Right cardiac atrium (tissue), 5 donors: ENCODE results near the gene GUSB. TPM values are rescaled to one million over a fixed set of nuclear protein-coding genes. Genes with fewer than 3 reads are reported as not detected.
A peak's percentile ranks its signal among the peaks of the same experiment; 100 is the strongest.
"Not testable (repeated sequence)": the region's sequence is repeated elsewhere in the genome, so short reads cannot be mapped to it uniquely, and the experiment has no call there.

Source experiments
- ATAC-seq, 2 donors: fragments of 200-7000 bp; cut with Tn5 transposase; one replicate each; pipeline versions ENCODE4 v1.8.0 to v1.9.1; 2020; ENCODE audit warnings: moderate library complexity in 2 of 2, mild to moderate bottlenecking in 1 of 2
- DNase-seq, 3 donors: peaks; one replicate each; pipeline ENCODE4 v3.0.0-alpha.2; 2020
- H3K27ac ChIP-seq: one replicate; pipeline ENCODE4 v1.5.1; 2013; ENCODE audit warnings: mild to moderate bottlenecking, low read length, control low read depth, moderate library complexity
- H3K27me3 ChIP-seq: one replicate; pipeline ENCODE4 v1.6.1; 2013; ENCODE audit not compliant: control insufficient read depth, insufficient read depth
- H3K4me1 ChIP-seq: one replicate; pipeline ENCODE4 v1.6.1; 2013; ENCODE audit warnings: low read length; ENCODE audit not compliant: control insufficient read depth, insufficient read depth
- H3K4me3 ChIP-seq: one replicate; pipeline ENCODE4 v1.5.1; 2013; ENCODE audit warnings: low read length, control low read depth
- H3K9me3 ChIP-seq: one replicate; pipeline ENCODE4 v1.6.1; 2013; ENCODE audit warnings: low read length; ENCODE audit not compliant: control insufficient read depth
- WGBS: extraction: QIAGEN DNeasy Blood & Tissue Kit; methylation state at CpG from one replicate; pipeline ENCODE4 v1.1.7; 2013; 5-methylcytosine and 5-hydroxymethylcytosine counted together
- intact Hi-C, 4 donors: fragments of 100-400 bp; cut with DNase I; formaldehyde crosslinking; loops; one replicate each; pipeline versions ENCODE4 v1.11.0 to v1.14.0; 2022 to 2023
- long read RNA-seq, 4 donors: library from polyadenylated mRNA; unstranded; transcript quantifications; one replicate each; pipeline ENCODE4 v2.0.0, GENCODE V29; 2020 to 2021
- polyA plus RNA-seq: library from polyadenylated mRNA; stranded (reverse); fragments of 200-250 nt; gene quantifications from one replicate; pipeline ENCODE4 v1.2.3, GENCODE V29; 2013
- total RNA-seq, 4 donors: library from RNA; stranded (reverse); fragmentation: NEBNext Ultra II Directional; extraction: Animal tissue kit (Norgen Biotek cat#: 25700); gene quantifications; one replicate each; pipeline ENCODE4 v1.2.1, GENCODE V29; 2021
- donor health status: healthy with polysubstance abuse.
- donor health status: DM: no; HTN: yes; CAD: no.
- donor health status: DM: no; HTN: no; CAD: no.
- donor health status: DM: no; HTN: yes; CAD: no; lungs with severe emphysema.
- donor health status: DM: yes; HTN: yes; CAD: no.

The GUSB gene
- total RNA-seq = 10 to 100 TPM; 23.3 to 27.2 (median 25.2) TPM
- polyA plus RNA-seq = 21.5 TPM
- long read RNA-seq, donor 1, transcript GUSB-201 (12 exons, 2,300 nt) = major isoform, 47 of 84 reads
- long read RNA-seq, donor 1, partial matches to known transcripts = 13 of 84 reads
- long read RNA-seq, donor 1, other reads (novel, unspliced or antisense) = 23 of 84 reads
- long read RNA-seq, donor 2, transcript GUSB-201 (12 exons, 2,300 nt) = major isoform, 8 of 22 reads
- long read RNA-seq, donor 2, partial matches to known transcripts = 2 of 22 reads
- long read RNA-seq, donor 2, other reads (novel, unspliced or antisense) = 12 of 22 reads
- long read RNA-seq, donor 3, transcript GUSB-201 (12 exons, 2,300 nt) = major isoform, 57 of 158 reads
- long read RNA-seq, donor 3, partial matches to known transcripts = 17 of 158 reads
- long read RNA-seq, donor 3, other reads (novel, unspliced or antisense) = 84 of 158 reads
- long read RNA-seq, donor 4, transcript GUSB-201 (12 exons, 2,300 nt) = major isoform, 10 of 27 reads
- long read RNA-seq, donor 4, partial matches to known transcripts = 5 of 27 reads
- long read RNA-seq, donor 4, other reads (novel, unspliced or antisense) = 12 of 27 reads

- H3K4me3 ChIP-seq = peak within 1 kb of the TSS; percentile 91
- H3K9me3 ChIP-seq = no peaks in the 10 kb centered on the region
- H3K27ac ChIP-seq = peak within 1 kb of the TSS; percentile 65
- ATAC-seq (peak; percentile 97), DNase-seq (peak; percentile 94 to 98 (median 97))
- WGBS = 5% methylated on average over 62 of the region's 62 CpGs
- no peaks in the 10 kb centered on the region for H3K27me3 ChIP-seq
- peaks cover 5% of the 10 kb centered on the region for H3K4me1 ChIP-seq
- intact Hi-C loops = loop anchor here in 1 of 4 donors (10.0 kb wide), 1 partner anchor 57 kb away; no protein-coding TSS in a partner anchor
Observed at GRCh38 chr7:65981965-65982792, at the start of gene GUSB. Gene GUSB, minus strand, starts transcription at chr7:65982213. Its CDS starts 30 bp downstream, at chr7:65982183.

GRCh38 chr7:66028342-66028741 lies 46.3 kb upstream of the GUSB start:
- intact Hi-C loops = not testable (repeated sequence)
- WGBS = 46% methylated on average over 3 of the region's 3 CpGs

DNA sequence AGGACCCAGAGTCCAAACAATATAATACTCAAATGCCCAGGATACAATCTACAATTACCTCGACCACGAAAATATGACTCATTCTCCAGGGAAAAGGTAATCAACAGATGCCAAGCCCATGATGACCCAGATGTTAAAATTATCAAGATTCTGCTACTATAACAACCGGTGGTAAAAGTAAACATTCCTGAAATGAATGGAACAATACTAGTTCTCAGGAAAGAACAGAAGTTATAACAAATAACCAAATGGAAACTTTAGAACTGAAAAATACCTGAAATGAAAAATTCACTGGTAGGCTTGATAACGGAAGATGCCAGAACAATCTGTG lies 34.1 kb upstream of the GUSB start:
- Histone ChIP-seq H3K9me3 (no peaks in the 10 kb centered on the region), H3K27me3 (no peaks in the 10 kb centered on the region), H3K27ac (no peak overlapping the region), H3K4me3 (no peak overlapping the region), H3K4me1 (no peaks in the 10 kb centered on the region)
- DNase-seq (no peak), ATAC-seq (no peak)
- WGBS = 44% methylated on average over 4 of the region's 4 CpGs
- intact Hi-C loops = no loop called here

More at GRCh38 chr7:66028342-66028741, 46.3 kb upstream of the GUSB start:
- H3K4me3 ChIP-seq, H3K9me3 ChIP-seq, ATAC-seq, H3K27me3 ChIP-seq, H3K27ac ChIP-seq, DNase-seq, H3K4me1 ChIP-seq: not testable (repeated sequence)

GRCh38 chr7:66015440-66016130 lies 33.6 kb upstream of the GUSB start:
- intact Hi-C loops = no loop called here
- WGBS = 76% methylated on average over 8 of the region's 8 CpGs

GRCh38 chr7:66013938-66014337 lies 31.9 kb upstream of the GUSB start:
- 62% methylated on average over 5 of the region's 5 CpGs for WGBS

More at GRCh38 chr7:66015440-66016130, 33.6 kb upstream of the GUSB start:
- Histone ChIP-seq H3K4me3 (no peak overlapping the region), H3K9me3 (no peaks in the 10 kb centered on the region), H3K27ac (no peak overlapping the region), H3K4me1 (no peaks in the 10 kb centered on the region), H3K27me3 (no peaks in the 10 kb centered on the region)
- no peak for ATAC-seq
- DNase-seq = no peak

GRCh38 chr7:66007232-66007631 lies 25.2 kb upstream of the GUSB start:
- no peak for ATAC-seq
- intact Hi-C loops = no loop called here
- WGBS = 78% methylated on average over 6 of the region's 6 CpGs
- DNase-seq = no peak
- Histone ChIP-seq H3K4me3 (no peak overlapping the region), H3K27me3 (no peaks in the 10 kb centered on the region), H3K4me1 (no peaks in the 10 kb centered on the region), H3K9me3 (no peaks in the 10 kb centered on the region), H3K27ac (no peak overlapping the region)

More at GRCh38 chr7:66013938-66014337, 31.9 kb upstream of the GUSB start:
- DNase-seq (peak; percentile 49 to 75 (median 51)), ATAC-seq (peak; percentile 74 to 77)
- Histone ChIP-seq H3K4me1 (no peaks in the 10 kb centered on the region), H3K27me3 (no peaks in the 10 kb centered on the region), H3K27ac (no peak overlapping the region), H3K9me3 (no peaks in the 10 kb centered on the region), H3K4me3 (no peak overlapping the region)
- intact Hi-C loops = no loop called here

- H3K27ac ChIP-seq, H3K27me3 ChIP-seq, ATAC-seq, H3K9me3 ChIP-seq, H3K4me3 ChIP-seq, intact Hi-C loops, DNase-seq, H3K4me1 ChIP-seq: not testable (repeated sequence)
- WGBS = 80% methylated on average over 8 of the region's 8 CpGs
Observed at GRCh38 chr7:66005115-66005671, 23.2 kb upstream of the GUSB start.

GRCh38 chr7:66000823-66001417 lies 18.9 kb upstream of the GUSB start:
- ATAC-seq = not testable (repeated sequence)

DNA sequence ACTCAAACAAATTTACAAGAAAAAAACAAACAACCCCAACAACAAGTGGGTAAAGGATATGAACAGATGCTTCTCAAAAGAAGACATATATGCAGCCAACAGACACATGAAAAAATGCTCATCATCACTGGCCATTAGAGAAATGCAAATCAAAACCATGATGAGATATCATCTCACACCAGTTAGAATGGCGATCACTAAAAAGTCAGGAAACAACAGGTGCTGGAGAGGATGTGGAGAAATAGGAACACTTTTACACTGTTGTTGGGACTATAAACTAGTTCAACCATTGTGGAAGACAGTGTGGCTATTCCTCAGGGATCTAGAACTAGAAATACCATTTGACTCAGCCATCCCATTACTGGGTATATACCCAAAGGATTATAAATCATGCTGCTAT lies 13.0 kb upstream of the GUSB start:
- intact Hi-C loops, H3K27me3 ChIP-seq, ATAC-seq, H3K27ac ChIP-seq, H3K4me1 ChIP-seq, H3K4me3 ChIP-seq, H3K9me3 ChIP-seq, DNase-seq: not testable (repeated sequence)
- 0% methylated on average over 1 of the region's 1 CpG for WGBS

More at GRCh38 chr7:66000823-66001417, 18.9 kb upstream of the GUSB start:
- 65% methylated on average over 1 of the region's 5 CpGs for WGBS
- H3K4me3 ChIP-seq, H3K9me3 ChIP-seq, H3K27ac ChIP-seq, DNase-seq, H3K27me3 ChIP-seq, intact Hi-C loops, H3K4me1 ChIP-seq: not testable (repeated sequence)

GRCh38 chr7:65992526-65992925 lies 10.5 kb upstream of the GUSB start:
- H3K27me3 ChIP-seq = no peaks in the 10 kb centered on the region
- H3K9me3 ChIP-seq = no peaks in the 10 kb centered on the region
- DNase-seq (no peak), ATAC-seq (no peak)
- WGBS = 93% methylated on average over 4 of the region's 4 CpGs
- H3K27ac ChIP-seq = no peak overlapping the region
- intact Hi-C loops = no loop called here
- no peak overlapping the region for H3K4me3 ChIP-seq
- no peaks in the 10 kb centered on the region for H3K4me1 ChIP-seq
